Measurements from ENCODE around the gene ANKMY1. TPM values are rescaled to one million over a fixed set of nuclear protein-coding genes. Genes with fewer than 3 reads are reported as not detected.

Gene ANKMY1
- total and polyA plus RNA-seq, 2 of the 13 experiments (the other 11 are each of a cell fraction or from before 2014, with no cell fraction given) = 11.7 to 18.8 TPM

GRCh38 chr2:240568678-240569522 is 11.1 kb upstream of the ANKMY1 start (continued):
- TF ChIP-seq TEF (CRISPR knock-in tag; IDR thresholded peaks at IDR 0.05) (no peak), ZNF274 (CRISPR knock-in tag; IDR thresholded peaks at IDR 0.05) (peak; percentile 86; the same call in 1 of the 2 replicates), ZNF468 (CRISPR knock-in tag; IDR thresholded peaks at IDR 0.05) (0 out of 2 replicates have a peak, but pooled peaks have one; percentile 56), MXI1 (IDR thresholded peaks at IDR 0.05; ENCODE audit: borderline replicate concordance, low read depth, low read length) (no peak), TFAP4 (IDR thresholded peaks at IDR 0.05; ENCODE audit: borderline replicate concordance, low read depth) (peak; percentile 70; the same call in 1 of the 2 replicates), HOXA3 (CRISPR knock-in tag; IDR thresholded peaks at IDR 0.05) (peak; percentile 60; the same call in 1 of the 2 replicates), ZNF556 (CRISPR knock-in tag; IDR thresholded peaks at IDR 0.05; ENCODE audit: borderline replicate concordance) (0 out of 2 replicates have a peak, but pooled peaks have one; percentile 62), KAT7 (CRISPR knock-in tag; IDR thresholded peaks at IDR 0.05; ENCODE audit: borderline replicate concordance) (peak; percentile 78; the same call in 1 of the 2 replicates), BRD4 (CRISPR knock-in tag; IDR thresholded peaks at IDR 0.05) (peak; percentile 78), JDP2 (CRISPR knock-in tag; IDR thresholded peaks at IDR 0.05; ENCODE audit: borderline replicate concordance) (no peak), ZNF430 (CRISPR knock-in tag; IDR thresholded peaks at IDR 0.05) (0 out of 2 replicates have a peak, but pooled peaks have one; percentile 36), ZNF20 (CRISPR knock-in tag; IDR thresholded peaks at IDR 0.05) (no peak), IRF2 (CRISPR knock-in tag; IDR thresholded peaks at IDR 0.05) (no peak; the same call in 1 of the 2 replicates), MTERF4 (CRISPR knock-in tag; IDR thresholded peaks at IDR 0.05) (0 out of 2 replicates have a peak, but pooled peaks have one; percentile 67), ZHX1 (CRISPR knock-in tag; IDR thresholded peaks at IDR 0.05; ENCODE audit: low read depth) (no peak), TEAD2 (CRISPR knock-in tag; IDR thresholded peaks at IDR 0.05) (0 out of 2 replicates have a peak, but pooled peaks have one; percentile 33), ZNF704 (CRISPR knock-in tag; IDR thresholded peaks at IDR 0.05; ENCODE audit: borderline replicate concordance) (no peak), CREB1 (IDR thresholded peaks at IDR 0.05) (no peak), CREB1 (CRISPR knock-in tag; IDR thresholded peaks at IDR 0.05) (no peak), FOXP1 (IDR thresholded peaks at IDR 0.05) (no peak), FOXP1 (CRISPR knock-in tag; IDR thresholded peaks at IDR 0.05) (no peak), ZNF776 (CRISPR knock-in tag; IDR thresholded peaks at IDR 0.05) (peak; percentile 63; the same call in 1 of the 2 replicates), ARID2 (CRISPR knock-in tag; IDR thresholded peaks at IDR 0.05; ENCODE audit: borderline replicate concordance) (no peak)

Data from HepG2 (cell line).